NCI-H345 treated with DMSO at 0.1 percent for 48 hours (cell line): ENCODE results near the gene SLIT3.

Experiments used
- DNase-seq: peaks from one replicate; lab custom pipeline; 2025; ENCODE audit not compliant: unreplicated experiment; lab: John Stamatoyannopoulos, UW

The SLIT3 gene

GRCh38 chr5:169088028-169088725, 212.8 kb downstream of the SLIT3 start:
- no peak for DNase-seq

- no peak for DNase-seq
Observed at GRCh38 chr5:169085636-169086035, 215.3 kb downstream of the SLIT3 start.

- DNase-seq = no peak
Observed at GRCh38 chr5:169085212-169085611, 215.7 kb downstream of the SLIT3 start.

- no peak for DNase-seq
Observed at GRCh38 chr5:169084775-169085174, 216.2 kb downstream of the SLIT3 start.

- peak; percentile 84 for DNase-seq
Observed at GRCh38 chr5:169083394-169084018, 217.4 kb downstream of the SLIT3 start.

- DNase-seq = no peak
Observed at GRCh38 chr5:169081000-169081724, 219.8 kb downstream of the SLIT3 start.

- DNase-seq = no peak
Observed at GRCh38 chr5:169080448-169080911, 220.5 kb downstream of the SLIT3 start.

- DNase-seq = no peak
Observed at GRCh38 chr5:169079697-169080096, 221.2 kb downstream of the SLIT3 start.

GRCh38 chr5:169074839-169075238, 226.1 kb downstream of the SLIT3 start:
- DNase-seq = no peak

- no peak for DNase-seq
Observed at GRCh38 chr5:169072233-169072632, 228.7 kb downstream of the SLIT3 start.

GRCh38 chr5:169070413-169070812, 230.5 kb downstream of the SLIT3 start:
- no peak for DNase-seq

- no peak for DNase-seq
Observed at GRCh38 chr5:169067751-169068173, 233.2 kb downstream of the SLIT3 start.

GRCh38 chr5:169065400-169065799, 235.5 kb downstream of the SLIT3 start:
- no peak for DNase-seq

GRCh38 chr5:169064093-169064492, 236.8 kb downstream of the SLIT3 start:
- no peak for DNase-seq

- DNase-seq = no peak
Observed at GRCh38 chr5:169063316-169063953, 237.5 kb downstream of the SLIT3 start.

GRCh38 chr5:169062690-169063089, 238.2 kb downstream of the SLIT3 start:
- DNase-seq = no peak

GRCh38 chr5:169054506-169054905, 246.4 kb downstream of the SLIT3 start:
- DNase-seq = no peak

GRCh38 chr5:169052207-169052606, 248.7 kb downstream of the SLIT3 start:
- no peak for DNase-seq

- DNase-seq = no peak
Observed at GRCh38 chr5:169051351-169051750, 249.6 kb downstream of the SLIT3 start.

- no peak for DNase-seq
Observed at GRCh38 chr5:169050636-169051035, 250.3 kb downstream of the SLIT3 start.

GRCh38 chr5:169050146-169050571, 250.8 kb downstream of the SLIT3 start:
- DNase-seq = no peak
